ENCODE measurements around the gene LRRC34. TPM values are rescaled to one million over a fixed set of nuclear protein-coding genes. Genes with fewer than 3 reads are reported as not detected.

Gene LRRC34
- total and polyA plus RNA-seq, 9 of the 15 experiments (the other 6 are each of a cell fraction or from before 2014, with no cell fraction given): 0.17 to 0.30 TPM; not detected in 7

- TF ChIP-seq, protein P1, sequence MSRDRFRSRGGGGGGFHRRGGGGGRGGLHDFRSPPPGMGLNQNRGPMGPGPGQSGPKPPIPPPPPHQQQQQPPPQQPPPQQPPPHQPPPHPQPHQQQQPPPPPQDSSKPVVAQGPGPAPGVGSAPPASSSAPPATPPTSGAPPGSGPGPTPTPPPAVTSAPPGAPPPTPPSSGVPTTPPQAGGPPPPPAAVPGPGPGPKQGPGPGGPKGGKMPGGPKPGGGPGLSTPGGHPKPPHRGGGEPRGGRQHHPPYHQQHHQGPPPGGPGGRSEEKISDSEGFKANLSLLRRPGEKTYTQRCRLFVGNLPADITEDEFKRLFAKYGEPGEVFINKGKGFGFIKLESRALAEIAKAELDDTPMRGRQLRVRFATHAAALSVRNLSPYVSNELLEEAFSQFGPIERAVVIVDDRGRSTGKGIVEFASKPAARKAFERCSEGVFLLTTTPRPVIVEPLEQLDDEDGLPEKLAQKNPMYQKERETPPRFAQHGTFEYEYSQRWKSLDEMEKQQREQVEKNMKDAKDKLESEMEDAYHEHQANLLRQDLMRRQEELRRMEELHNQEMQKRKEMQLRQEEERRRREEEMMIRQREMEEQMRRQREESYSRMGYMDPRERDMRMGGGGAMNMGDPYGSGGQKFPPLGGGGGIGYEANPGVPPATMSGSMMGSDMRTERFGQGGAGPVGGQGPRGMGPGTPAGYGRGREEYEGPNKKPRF (IDR thresholded peaks at IDR 0.05; ENCODE audit: low read depth, low read length): no peak
- TF ChIP-seq ZNF583 (CRISPR knock-in tag; IDR thresholded peaks at IDR 0.05) (no peak), SREBF2 (CRISPR knock-in tag; IDR thresholded peaks at IDR 0.05) (no peak), MED1 (CRISPR knock-in tag; IDR thresholded peaks at IDR 0.05; ENCODE audit: borderline replicate concordance) (no peak), PREB (CRISPR knock-in tag; IDR thresholded peaks at IDR 0.05) (no peak; the same call in 1 of the 2 replicates), ZNF175 (CRISPR knock-in tag; IDR thresholded peaks at IDR 0.05; ENCODE audit: low read depth) (no peak), EZH2 (IDR thresholded peaks at IDR 0.05; ENCODE audit: borderline replicate concordance, low read depth, low read length) (no peak), RNF2 (IDR thresholded peaks at IDR 0.05) (0 out of 2 replicates have a peak, but pooled peaks have one; percentile 25), BCOR (IDR thresholded peaks at IDR 0.05) (0 out of 2 replicates have a peak, but pooled peaks have one; percentile 26), ILK (tag; IDR thresholded peaks at IDR 0.05; ENCODE audit: borderline replicate concordance, low read depth) (no peak), POU5F1 (IDR thresholded peaks at IDR 0.05; ENCODE audit: borderline replicate concordance, low read depth, low read length, partially characterized antibody) (no peak), ZNF507 (tag; conservative IDR thresholded peaks at IDR 0.05) (no peak), SLC30A9 (CRISPR knock-in tag; IDR thresholded peaks at IDR 0.05) (no peak), SMAD4 (CRISPR knock-in tag; conservative IDR thresholded peaks at IDR 0.05) (no peak), NR2C1 (IDR thresholded peaks at IDR 0.05) (no peak; the same call in 1 of the 2 replicates), NR2C1 (tag; IDR thresholded peaks at IDR 0.05) (peak; percentile 40; the same call in 1 of the 2 replicates), SMC3 (conservative IDR thresholded peaks at IDR 0.05; ENCODE audit: insufficient read depth, low read depth, low read length) (no peak), NR3C1 (CRISPR knock-in tag; IDR thresholded peaks at IDR 0.05) (no peak), RBM17 (IDR thresholded peaks at IDR 0.05; ENCODE audit: borderline replicate concordance, low read depth, low read length) (no peak)
- TF ChIP-seq, protein P2, sequence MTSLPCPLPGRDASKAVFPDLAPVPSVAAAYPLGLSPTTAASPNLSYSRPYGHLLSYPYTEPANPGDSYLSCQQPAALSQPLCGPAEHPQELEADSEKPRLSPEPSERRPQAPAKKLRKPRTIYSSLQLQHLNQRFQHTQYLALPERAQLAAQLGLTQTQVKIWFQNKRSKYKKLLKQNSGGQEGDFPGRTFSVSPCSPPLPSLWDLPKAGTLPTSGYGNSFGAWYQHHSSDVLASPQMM (CRISPR knock-in tag; IDR thresholded peaks at IDR 0.05): no peak
- TF ChIP-seq, protein P3, sequence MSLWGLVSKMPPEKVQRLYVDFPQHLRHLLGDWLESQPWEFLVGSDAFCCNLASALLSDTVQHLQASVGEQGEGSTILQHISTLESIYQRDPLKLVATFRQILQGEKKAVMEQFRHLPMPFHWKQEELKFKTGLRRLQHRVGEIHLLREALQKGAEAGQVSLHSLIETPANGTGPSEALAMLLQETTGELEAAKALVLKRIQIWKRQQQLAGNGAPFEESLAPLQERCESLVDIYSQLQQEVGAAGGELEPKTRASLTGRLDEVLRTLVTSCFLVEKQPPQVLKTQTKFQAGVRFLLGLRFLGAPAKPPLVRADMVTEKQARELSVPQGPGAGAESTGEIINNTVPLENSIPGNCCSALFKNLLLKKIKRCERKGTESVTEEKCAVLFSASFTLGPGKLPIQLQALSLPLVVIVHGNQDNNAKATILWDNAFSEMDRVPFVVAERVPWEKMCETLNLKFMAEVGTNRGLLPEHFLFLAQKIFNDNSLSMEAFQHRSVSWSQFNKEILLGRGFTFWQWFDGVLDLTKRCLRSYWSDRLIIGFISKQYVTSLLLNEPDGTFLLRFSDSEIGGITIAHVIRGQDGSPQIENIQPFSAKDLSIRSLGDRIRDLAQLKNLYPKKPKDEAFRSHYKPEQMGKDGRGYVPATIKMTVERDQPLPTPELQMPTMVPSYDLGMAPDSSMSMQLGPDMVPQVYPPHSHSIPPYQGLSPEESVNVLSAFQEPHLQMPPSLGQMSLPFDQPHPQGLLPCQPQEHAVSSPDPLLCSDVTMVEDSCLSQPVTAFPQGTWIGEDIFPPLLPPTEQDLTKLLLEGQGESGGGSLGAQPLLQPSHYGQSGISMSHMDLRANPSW (CRISPR knock-in tag; IDR thresholded peaks at IDR 0.05): no peak
These were observed 47.7 kb downstream of the LRRC34 start, which contains the start of gene TERC (continued) for GRCh38 chr3:169764882-169765612.
